OCI-LY3 (cell line): ENCODE data around the gene MIDN.

Experiments used
- H2AFZ ChIP-seq: fragments of 200-600, 300-600 bp; shearing (Covaris generic); 2 replicates; pipeline ENCODE4 v1.6.0; 2014; ENCODE audit warnings: antibody characterized with exemption, low read depth, low read length
- H3K27ac ChIP-seq: fragments of 200-600, 300-600 bp; sonication (generic); 2 replicates; pipeline ENCODE4 v1.5.1; 2014; ENCODE audit warnings: mild to moderate bottlenecking, low read length, moderate library complexity, mixed read lengths
- H3K27me3 ChIP-seq: fragments of 200-600, 300-600 bp; sonication (generic); 2 replicates; pipeline ENCODE4 v1.6.1; 2014; ENCODE audit warnings: low read depth, low read length, mixed read lengths
- H3K36me3 ChIP-seq: fragments of 200-600, 300-600 bp; sonication (generic); replicated peaks from 2 replicates; pipeline ENCODE3; 2014; ENCODE audit warnings: low read depth, low read length, mixed read lengths
- H3K4me1 ChIP-seq: fragments of 300-600, 200-600 bp; sonication (generic); 2 replicates; pipeline ENCODE4 v1.6.1; 2014; ENCODE audit warnings: low read length, mixed read lengths
- H3K4me2 ChIP-seq: fragments of 200-600, 300-600 bp; sonication (generic); 2 replicates; pipeline ENCODE4 v1.6.1; 2014; ENCODE audit warnings: low read length, mixed read lengths
- H3K4me3 ChIP-seq: fragments of 300-600, 200-600 bp; sonication (generic); 2 replicates; pipeline ENCODE4 v1.5.1; 2014; ENCODE audit warnings: antibody characterized with exemption, mild to moderate bottlenecking, low read length, moderate library complexity
- H3K79me2 ChIP-seq: fragments of 300-600, 200-600 bp; shearing (Covaris generic); 2 replicates; pipeline ENCODE4 v1.6.1; 2014; ENCODE audit warnings: mild to moderate bottlenecking, low read length, mixed read lengths
- H3K9ac ChIP-seq: fragments of 300-600, 200-600 bp; shearing (Covaris generic); 2 replicates; pipeline ENCODE4 v1.6.0; 2014; ENCODE audit warnings: mild to moderate bottlenecking, low read length, moderate library complexity
- H3K9me3 ChIP-seq: fragments of 200-600, 300-600 bp; shearing (Covaris generic); 2 replicates; pipeline ENCODE4 v1.6.1; 2014; ENCODE audit warnings: low read length, mixed read lengths; ENCODE audit not compliant: insufficient read depth
- H4K20me1 ChIP-seq: fragments of 200-600, 300-600 bp; sonication (generic); 2 replicates; pipeline ENCODE4 v1.6.1; 2016; ENCODE audit warnings: low read length, mixed read lengths; ENCODE audit not compliant: insufficient read depth
- EZH2phosphoT487 ChIP-seq: fragments of 200-600 bp; shearing (Covaris generic); IDR thresholded peaks from 2 replicates; pipeline ENCODE4 v1.6.1; 2018; ENCODE audit warnings: antibody characterized with exemption, mixed run types, low read depth
- TF ChIP-seq, protein P1 (sequence below): fragments of 200-600, 300-600 bp; sonication (generic); IDR thresholded peaks from 2 replicates; pipeline ENCODE4 v1.5.1; 2014; ENCODE audit warnings: antibody characterized with exemption, low read length, low read depth

Gene MIDN

DNA sequence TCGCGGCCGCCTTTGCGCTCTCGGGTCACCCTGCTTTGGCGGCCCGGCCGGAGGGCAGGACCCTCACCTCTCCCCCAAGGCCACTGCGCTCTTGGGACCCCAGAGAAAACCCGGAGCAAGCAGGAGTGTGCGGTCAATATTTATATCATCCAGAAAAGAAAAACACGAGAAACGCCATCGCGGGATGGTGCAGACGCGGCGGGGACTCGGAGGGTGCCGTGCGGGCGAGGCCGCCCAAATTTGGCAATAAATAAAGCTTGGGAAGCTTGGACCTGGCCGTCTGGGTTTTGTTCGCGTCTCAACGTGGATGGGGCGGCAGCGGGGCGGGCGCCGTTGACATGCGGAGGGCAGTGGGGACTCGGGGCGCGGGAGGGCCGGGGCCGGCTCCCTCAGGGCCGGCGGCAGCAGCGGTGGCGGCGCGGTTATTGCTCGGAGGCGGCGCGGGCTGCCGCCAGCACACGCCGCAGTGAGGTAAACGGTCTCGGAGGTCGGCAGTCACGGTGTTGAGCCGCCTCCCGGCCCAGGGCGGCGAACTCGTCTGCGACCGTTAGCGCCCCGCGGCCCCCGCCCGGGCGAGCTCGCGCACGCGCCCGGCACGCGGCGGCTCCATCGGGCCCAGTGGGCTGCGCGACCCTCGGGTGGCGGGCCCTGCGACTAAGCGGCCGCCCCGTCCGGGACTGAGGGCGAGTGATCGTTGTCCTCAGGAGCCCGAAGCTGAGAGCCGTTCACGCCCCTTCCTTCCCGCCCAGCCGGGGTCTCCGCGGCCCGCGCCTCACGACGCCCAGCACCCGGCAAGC, 20.0 kb upstream of the MIDN start:
- no peak for TF ChIP-seq EZH2phosphoT487
- TF ChIP-seq, protein P1, sequence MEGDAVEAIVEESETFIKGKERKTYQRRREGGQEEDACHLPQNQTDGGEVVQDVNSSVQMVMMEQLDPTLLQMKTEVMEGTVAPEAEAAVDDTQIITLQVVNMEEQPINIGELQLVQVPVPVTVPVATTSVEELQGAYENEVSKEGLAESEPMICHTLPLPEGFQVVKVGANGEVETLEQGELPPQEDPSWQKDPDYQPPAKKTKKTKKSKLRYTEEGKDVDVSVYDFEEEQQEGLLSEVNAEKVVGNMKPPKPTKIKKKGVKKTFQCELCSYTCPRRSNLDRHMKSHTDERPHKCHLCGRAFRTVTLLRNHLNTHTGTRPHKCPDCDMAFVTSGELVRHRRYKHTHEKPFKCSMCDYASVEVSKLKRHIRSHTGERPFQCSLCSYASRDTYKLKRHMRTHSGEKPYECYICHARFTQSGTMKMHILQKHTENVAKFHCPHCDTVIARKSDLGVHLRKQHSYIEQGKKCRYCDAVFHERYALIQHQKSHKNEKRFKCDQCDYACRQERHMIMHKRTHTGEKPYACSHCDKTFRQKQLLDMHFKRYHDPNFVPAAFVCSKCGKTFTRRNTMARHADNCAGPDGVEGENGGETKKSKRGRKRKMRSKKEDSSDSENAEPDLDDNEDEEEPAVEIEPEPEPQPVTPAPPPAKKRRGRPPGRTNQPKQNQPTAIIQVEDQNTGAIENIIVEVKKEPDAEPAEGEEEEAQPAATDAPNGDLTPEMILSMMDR: no peak
- Histone ChIP-seq H3K36me3 (peaks cover 14% of the 10 kb centered on the region), H3K79me2 (no peaks in the 10 kb centered on the region), H3K4me2 (no peak overlapping the region), H3K27me3 (no peaks in the 10 kb centered on the region), H2AFZ (no peak overlapping the region), H3K27ac (no peak overlapping the region), H3K4me1 (peaks cover 24% of the 10 kb centered on the region), H3K4me3 (no peak overlapping the region), H3K9me3 (no peaks in the 10 kb centered on the region), H3K9ac (no peak overlapping the region), H4K20me1 (no peaks in the 10 kb centered on the region)

DNA sequence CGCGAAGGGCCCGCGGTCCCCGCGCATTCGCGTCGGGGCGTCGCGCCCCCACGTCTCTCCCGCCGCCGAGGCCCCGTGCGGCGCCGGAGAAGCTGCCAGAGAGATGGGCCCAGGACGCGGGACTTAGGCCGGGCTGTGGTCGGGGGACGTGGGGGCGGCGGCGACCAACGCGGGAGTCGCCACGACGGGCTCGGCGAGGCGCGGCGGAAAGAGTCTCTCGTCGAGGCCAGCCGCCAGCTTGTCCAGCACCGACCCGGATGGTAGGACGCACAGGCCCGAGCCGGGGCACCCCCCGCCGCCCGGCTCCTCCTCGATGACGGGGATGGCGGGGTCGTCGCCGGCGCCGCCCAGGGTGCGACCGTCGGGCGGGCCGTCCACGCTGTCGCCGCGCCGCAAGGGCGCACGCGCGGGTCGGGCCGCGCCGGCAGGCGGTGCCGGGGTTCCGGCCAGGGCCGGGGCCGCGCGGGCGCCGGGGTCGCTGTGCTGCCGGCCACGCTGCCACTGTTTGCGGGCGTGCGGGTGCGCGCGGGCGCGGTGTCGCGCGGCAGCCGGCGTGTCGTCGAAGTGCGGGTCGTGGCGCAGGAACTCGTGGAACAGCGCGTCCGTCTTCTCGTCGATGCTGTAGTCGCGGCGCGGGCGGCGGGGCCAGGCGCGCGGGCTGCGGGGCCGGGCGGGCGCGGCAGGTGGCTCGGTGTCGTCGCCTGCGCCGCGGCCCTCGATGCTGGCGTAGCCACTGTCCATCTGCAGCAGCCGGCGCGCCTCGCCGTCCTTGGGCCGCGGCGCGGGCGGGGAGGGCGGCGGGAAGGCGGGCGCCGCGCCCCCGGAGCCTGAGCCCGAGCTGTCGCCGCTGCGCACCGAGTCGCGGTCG, 19.1 kb upstream of the MIDN start:
- no peaks in the 10 kb centered on the region for H4K20me1 ChIP-seq
- peaks cover 24% of the 10 kb centered on the region for H3K4me1 ChIP-seq
- TF ChIP-seq, protein P1: no peak
- no peak for TF ChIP-seq EZH2phosphoT487
- no peak overlapping the region for H3K9ac ChIP-seq
- no peaks in the 10 kb centered on the region for H3K9me3 ChIP-seq
- no peak overlapping the region for H3K4me2 ChIP-seq
- no peaks in the 10 kb centered on the region for H3K79me2 ChIP-seq
- no peak overlapping the region for H2AFZ ChIP-seq
- H3K27ac ChIP-seq: no peak overlapping the region
- H3K36me3 ChIP-seq: peaks cover 14% of the 10 kb centered on the region
- no peaks in the 10 kb centered on the region for H3K27me3 ChIP-seq
- H3K4me3 ChIP-seq: no peak overlapping the region

DNA sequence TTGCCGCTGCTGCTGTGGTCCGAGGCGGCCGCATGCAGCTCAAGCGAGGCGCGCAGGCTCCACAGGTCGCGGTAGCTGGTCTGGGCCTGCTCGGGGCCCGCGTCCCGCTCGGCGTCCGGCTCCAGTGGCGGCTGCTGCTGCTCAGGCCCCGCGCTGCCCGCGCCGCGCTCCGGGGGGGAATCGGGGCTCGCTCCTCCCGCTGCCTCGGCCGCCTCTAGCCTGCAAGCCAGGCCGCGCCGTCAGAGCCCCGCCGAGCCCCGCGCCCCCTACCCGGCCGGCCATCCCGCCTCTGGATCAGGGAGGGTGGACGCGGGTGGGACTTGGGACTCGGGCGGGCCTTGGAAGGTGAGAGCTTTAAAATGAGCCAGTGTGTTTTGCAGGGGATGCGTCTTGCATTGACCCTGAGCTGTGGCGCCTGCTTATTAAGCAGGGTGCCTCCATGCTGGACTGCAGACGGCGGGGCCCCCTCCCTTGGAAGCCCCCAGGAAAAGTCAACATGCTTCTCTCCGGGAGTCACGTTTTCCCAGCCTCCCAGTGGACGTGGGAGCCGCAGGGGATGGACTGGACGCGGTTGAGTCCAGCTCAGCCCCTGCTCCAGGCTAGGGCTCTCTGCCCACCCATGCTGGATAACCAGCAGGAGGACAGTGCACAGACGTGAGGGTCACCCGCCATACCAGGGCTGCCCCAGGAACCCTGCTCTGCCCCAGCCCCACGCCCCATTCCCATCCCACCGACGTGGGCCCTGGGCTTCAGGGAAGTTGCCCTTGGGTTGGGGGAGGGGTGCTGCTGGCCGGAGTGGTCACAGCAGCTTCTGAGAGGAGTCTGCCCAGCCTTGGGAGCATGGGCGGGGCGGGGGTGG, 18.2 kb upstream of the MIDN start:
- Histone ChIP-seq H3K9ac (no peak overlapping the region), H3K27me3 (no peaks in the 10 kb centered on the region), H3K79me2 (no peaks in the 10 kb centered on the region), H3K4me1 (peaks cover 24% of the 10 kb centered on the region), H3K9me3 (no peaks in the 10 kb centered on the region), H3K4me3 (no peak overlapping the region), H3K36me3 (peaks cover 14% of the 10 kb centered on the region), H4K20me1 (no peaks in the 10 kb centered on the region), H3K4me2 (no peak overlapping the region), H2AFZ (no peak overlapping the region), H3K27ac (no peak overlapping the region)
- no peak for TF ChIP-seq EZH2phosphoT487
- TF ChIP-seq, protein P1: no peak
